Activated naive CD4-positive, alpha-beta T cell treated with anti-CD3 and anti-CD28 coated beads, Interleukin-2, amount 10 ng/mL, durations not matched to agents 7 days and 5 days (primary cell): Measurements from ENCODE around the gene RIMBP3C.
"Not testable (repeated sequence)": the region's sequence is repeated elsewhere in the genome, so short reads cannot be mapped to it uniquely, and the experiment has no call there.

Experiments used
- CTCF ChIA-PET: fragments of 350-600 bp; sonication (Branson Sonifier 250); formaldehyde crosslinking; loops from one replicate; lab custom pipeline; 2021; ENCODE audit warnings: antibody characterized with exemption; lab: Charles Lee
- DNase-seq: peaks from one replicate; pipeline ENCODE4 v3.0.0-alpha.2; 2020
- H3K27ac Mint-ChIP-seq: one replicate; pipeline ENCODE4 v1.8.0; 2021; ENCODE audit warnings: mild to moderate bottlenecking, moderate library complexity, mixed read lengths
- H3K27me3 Mint-ChIP-seq: one replicate; pipeline ENCODE4 v1.8.0; 2021; ENCODE audit warnings: mild to moderate bottlenecking, mixed read lengths
- H3K36me3 Mint-ChIP-seq: one replicate; pipeline ENCODE4 v1.8.0; 2021; ENCODE audit warnings: mixed read lengths
- H3K4me1 Mint-ChIP-seq: one replicate; pipeline ENCODE4 v1.8.0; 2021; ENCODE audit warnings: mixed read lengths
- H3K4me3 Mint-ChIP-seq: one replicate; pipeline ENCODE4 v1.8.0; 2021; ENCODE audit warnings: mild to moderate bottlenecking, moderate library complexity, mixed read lengths
- H3K9me3 Mint-ChIP-seq: one replicate; pipeline ENCODE4 v1.8.0; 2021; ENCODE audit warnings: mixed read lengths

RIMBP3C gene

DNA sequence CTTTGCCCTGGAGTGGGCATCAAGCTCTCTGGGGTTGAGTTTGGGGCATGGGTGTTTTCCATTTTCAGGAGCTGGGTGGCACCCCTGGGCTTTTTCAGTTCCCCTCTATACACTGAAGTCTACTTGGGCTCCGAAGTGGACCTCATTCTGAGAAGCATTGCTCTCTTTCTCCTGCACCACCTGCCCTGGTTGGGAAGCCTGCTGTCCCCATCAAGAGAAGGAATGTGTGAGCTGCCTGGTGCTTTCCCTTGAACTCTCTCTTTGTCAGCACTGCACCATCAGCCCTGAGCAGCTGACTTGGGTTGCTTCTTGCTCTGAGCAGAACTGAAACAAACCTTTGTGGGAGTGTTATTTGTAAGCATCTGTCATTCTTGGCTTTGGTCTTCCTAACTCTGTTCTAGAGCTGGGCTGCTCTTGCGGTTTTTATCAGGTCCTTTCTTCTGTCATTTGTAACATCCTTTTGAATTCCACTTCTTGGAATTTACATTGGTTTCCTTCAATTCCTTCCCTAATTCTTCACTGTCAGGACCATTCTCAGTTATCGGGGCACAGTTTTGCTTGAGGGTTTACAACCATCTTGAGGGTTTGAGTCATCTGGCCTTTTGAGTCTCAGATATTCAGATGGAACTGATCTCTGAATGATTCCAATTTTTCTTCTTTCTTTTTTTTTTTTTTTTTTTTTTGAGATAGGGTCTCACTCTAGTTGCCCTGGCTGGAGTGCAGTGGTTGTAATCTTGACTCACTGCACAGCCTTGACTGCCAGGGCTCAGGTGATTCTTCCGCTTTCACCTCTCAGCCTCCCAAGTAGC lies 36.7 kb upstream of the RIMBP3C start:
- H3K9me3 Mint-ChIP-seq: no peaks in the 10 kb centered on the region
- no peak overlapping the region for H3K4me3 Mint-ChIP-seq
- CTCF ChIA-PET: interaction anchor here (1.0 to 1.4 kb wide), 4 partner anchors 42 to 58 kb away, joined by 3 to 4 read pairs (median 3); partner anchors contain the start of gene YDJC
- peak overlapping the region; percentile 81 for H3K27ac Mint-ChIP-seq
- H3K4me1 Mint-ChIP-seq: peaks cover 35% of the 10 kb centered on the region
- no peaks in the 10 kb centered on the region for H3K27me3 Mint-ChIP-seq
- peaks cover 22% of the 10 kb centered on the region for H3K36me3 Mint-ChIP-seq
- DNase-seq: peak; percentile 58

DNA sequence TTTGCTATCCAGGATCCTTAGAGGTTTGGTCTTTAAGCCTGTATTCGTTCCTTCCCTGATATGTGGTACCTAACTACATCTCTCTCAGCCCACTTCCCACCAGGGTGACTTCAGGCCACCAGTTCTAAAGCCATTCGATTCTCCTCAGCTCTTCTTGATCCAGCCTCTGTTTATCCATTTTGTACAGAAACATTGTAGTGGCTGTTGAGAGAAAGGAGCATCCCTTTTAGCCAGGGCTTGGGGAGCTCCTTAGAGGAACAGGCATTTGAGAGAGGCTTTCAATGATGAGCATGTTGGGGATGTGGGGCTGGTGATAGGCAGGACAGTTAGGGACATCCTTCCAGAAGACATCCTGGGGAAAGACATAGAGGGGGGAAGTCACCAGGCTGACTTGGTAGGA lies 34.1 kb upstream of the RIMBP3C start:
- H3K36me3 Mint-ChIP-seq: peaks cover 12% of the 10 kb centered on the region
- H3K27ac Mint-ChIP-seq: peak overlapping the region; percentile 35
- no peak overlapping the region for H3K4me3 Mint-ChIP-seq
- DNase-seq: no peak
- peaks cover 34% of the 10 kb centered on the region for H3K4me1 Mint-ChIP-seq
- no peaks in the 10 kb centered on the region for H3K9me3 Mint-ChIP-seq
- CTCF ChIA-PET: interaction anchor here (1.2 kb wide), 1 partner anchor 33 kb away, joined by 5 read pairs; no protein-coding TSS in a partner anchor
- H3K27me3 Mint-ChIP-seq: no peaks in the 10 kb centered on the region

DNA sequence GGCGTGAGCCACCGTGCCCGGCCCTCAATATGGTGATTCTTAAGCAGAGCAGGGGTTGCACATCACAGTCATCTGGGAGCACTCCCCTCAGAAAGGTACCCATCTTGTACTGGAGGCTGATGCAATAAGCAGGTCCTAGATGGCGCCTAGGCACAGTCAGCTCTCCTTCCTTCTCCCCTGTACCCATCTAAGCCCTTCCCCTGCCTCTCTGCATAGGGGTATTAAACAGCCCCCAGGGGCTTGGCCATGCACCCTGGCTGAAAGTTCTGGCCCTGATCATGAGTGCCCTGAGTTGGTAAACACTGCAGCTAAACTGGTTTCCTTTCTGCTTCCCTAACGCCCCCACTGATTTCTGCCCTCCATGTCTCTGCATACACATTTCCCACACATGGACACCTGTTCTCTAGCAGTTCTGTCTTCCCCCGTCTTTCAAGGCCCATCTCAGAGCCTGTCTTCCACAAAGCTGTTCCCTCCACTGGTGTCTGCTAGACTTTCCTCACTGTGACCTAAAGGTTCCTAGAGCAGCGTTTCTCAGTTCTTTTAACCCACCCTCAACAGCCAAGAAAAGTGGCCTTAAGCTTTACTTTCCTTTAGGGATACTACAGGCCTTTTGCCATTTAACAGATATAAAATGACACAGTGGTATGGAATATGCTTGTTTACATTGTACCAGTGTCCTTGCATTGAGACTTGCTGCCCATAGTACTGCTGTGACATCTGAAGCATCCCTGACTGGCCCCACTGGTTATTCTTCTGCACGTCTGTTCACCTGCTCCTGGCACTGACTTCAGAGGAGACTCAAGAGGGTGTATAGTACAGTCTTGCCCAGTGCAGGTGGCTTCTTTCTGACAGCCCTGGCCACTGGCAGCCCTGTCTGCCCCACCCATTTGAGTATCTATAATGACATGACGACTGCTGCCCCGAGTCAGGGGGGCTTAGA lies 31.8 kb upstream of the RIMBP3C start:
- Mint-ChIP-seq H3K4me1 (peaks cover 27% of the 10 kb centered on the region), H3K4me3 (no peak overlapping the region), H3K27me3 (no peaks in the 10 kb centered on the region), H3K36me3 (peaks cover 11% of the 10 kb centered on the region), H3K27ac (no peak overlapping the region), H3K9me3 (no peaks in the 10 kb centered on the region)
- CTCF ChIA-PET: interaction anchor here (0.7 kb wide), 1 partner anchor 60 kb away, joined by 3 read pairs; no protein-coding TSS in a partner anchor
- DNase-seq: no peak

DNA sequence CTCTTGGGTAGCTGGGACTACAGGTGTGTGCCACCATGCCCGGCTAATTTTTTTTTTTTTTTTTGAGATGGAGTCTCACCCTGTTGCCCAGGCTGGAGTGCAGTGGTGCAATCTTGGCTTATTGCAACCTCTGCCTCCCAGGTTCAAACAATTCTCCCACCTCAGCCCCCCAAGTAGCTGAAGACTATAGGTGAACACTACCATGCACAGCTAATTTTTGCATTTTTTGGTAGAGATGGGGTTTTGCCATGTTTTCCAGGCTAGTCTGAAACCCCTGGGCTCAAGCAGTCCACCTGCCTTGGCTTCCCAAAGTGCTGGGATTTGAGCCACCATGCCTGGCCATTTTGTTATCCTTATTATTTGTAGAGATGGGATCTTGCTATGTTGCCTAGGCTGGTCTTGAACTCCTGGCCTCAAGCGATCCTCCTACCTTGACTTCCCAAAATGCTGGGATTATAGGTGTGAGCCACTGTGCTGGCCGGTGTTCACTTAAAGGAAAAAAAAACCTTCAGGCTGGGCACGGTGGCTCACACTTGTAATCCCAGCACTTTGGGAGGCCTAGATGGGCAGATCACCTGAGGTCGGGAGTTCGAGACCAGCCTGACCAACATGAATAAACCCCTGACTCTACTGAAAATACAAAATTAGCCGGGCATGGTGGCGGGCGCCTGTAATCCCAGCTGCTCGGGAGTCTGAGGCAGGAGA lies 29.9 kb upstream of the RIMBP3C start:
- H3K27ac Mint-ChIP-seq, H3K9me3 Mint-ChIP-seq, H3K36me3 Mint-ChIP-seq, H3K4me3 Mint-ChIP-seq, H3K27me3 Mint-ChIP-seq, DNase-seq, CTCF ChIA-PET: not testable (repeated sequence)
- peaks cover 19% of the 10 kb centered on the region for H3K4me1 Mint-ChIP-seq

DNA sequence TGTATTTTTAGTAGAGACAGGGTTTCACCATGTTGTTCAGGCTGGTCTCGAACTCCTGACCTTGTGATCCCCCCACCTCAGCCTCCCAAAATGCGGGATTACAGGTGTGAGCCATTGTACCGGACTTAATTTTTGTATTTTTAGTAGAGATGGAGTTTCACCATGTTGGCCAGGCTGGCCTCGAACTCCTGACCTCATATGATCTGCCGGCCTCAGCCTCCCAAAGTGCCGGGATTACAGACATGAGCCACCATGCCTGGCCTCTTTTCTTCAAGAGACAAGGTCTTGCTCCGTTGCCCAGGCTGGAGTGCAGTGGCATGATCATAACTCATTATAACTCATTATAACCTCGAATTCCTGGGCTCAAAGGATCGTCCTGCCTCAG lies 29.4 kb upstream of the RIMBP3C start:
- H3K27me3 Mint-ChIP-seq, DNase-seq, H3K9me3 Mint-ChIP-seq, H3K36me3 Mint-ChIP-seq, CTCF ChIA-PET, H3K4me3 Mint-ChIP-seq, H3K27ac Mint-ChIP-seq: not testable (repeated sequence)
- H3K4me1 Mint-ChIP-seq: peaks cover 20% of the 10 kb centered on the region

DNA sequence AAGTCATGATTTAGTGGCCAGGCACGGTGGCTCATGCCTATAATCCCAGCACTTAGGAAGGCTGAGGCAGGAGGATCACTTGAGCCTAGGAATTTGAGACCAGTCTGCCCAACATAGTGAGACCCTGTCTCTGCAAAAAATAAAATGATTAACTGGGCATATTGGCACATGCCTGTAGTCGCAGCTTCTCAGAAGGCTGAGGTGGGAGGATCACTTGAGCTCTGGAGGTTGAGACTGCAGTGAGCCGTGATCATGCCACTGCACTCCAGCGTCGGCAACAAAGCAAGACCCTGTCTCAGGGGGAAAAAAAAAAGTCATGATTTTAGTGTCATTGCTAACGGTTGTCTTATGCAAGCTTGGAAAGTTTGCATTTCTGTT lies 28.2 kb upstream of the RIMBP3C start:
- Mint-ChIP-seq H3K4me1 (peaks cover 17% of the 10 kb centered on the region), H3K27me3 (no peaks in the 10 kb centered on the region), H3K27ac (no peak overlapping the region), H3K4me3 (no peak overlapping the region), H3K36me3 (peaks cover 8% of the 10 kb centered on the region), H3K9me3 (no peaks in the 10 kb centered on the region)
- DNase-seq: no peak
- CTCF ChIA-PET: interaction anchor here (1.5 kb wide), 1 partner anchor 50 kb away, joined by 5 read pairs; the partner anchor contains the start of gene YDJC

DNA sequence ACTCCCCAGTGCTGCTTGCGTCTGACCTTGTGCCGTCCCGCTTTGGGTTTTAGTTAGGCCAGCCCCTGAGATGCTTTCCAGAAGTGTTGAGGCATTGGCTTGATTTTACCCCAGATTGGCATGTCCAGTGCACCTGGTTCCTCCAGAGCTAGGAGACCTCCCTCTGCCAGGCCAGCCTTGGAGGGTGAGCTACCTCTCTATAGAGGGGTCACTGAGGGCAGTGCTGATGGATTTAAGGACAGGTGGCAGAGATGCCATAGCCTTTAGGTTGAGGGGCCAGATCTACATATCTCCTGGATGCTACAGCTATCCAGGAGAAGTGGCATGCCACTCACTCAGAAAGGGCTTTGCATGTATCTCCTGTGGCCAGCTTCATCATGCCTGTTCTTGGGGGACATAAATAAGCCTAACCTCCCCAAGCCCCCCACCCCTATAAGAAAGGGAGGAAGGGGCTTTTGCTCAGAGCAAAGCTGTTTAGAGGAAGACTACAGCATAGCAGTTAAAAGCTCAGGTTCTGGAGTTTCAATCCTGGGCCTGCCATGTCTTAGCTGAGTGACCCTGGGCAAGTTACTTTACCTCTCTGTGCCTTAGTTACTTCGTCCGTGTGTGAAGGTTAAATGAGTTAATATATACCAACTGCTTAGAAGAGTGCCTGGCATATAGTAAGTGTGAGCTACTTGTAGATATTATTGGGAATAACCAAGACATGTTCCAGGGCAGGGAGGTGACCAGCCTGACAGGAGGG lies 22.7 kb upstream of the RIMBP3C start:
- Mint-ChIP-seq H3K9me3 (no peaks in the 10 kb centered on the region), H3K36me3 (peaks cover 25% of the 10 kb centered on the region), H3K4me1 (peaks cover 59% of the 10 kb centered on the region), H3K27me3 (no peaks in the 10 kb centered on the region), H3K4me3 (no peak overlapping the region), H3K27ac (no peak overlapping the region)
- no peak for DNase-seq
- CTCF ChIA-PET: interaction anchor here (1.2 kb wide), 1 partner anchor 73 kb away, joined by 3 read pairs; no protein-coding TSS in a partner anchor

DNA sequence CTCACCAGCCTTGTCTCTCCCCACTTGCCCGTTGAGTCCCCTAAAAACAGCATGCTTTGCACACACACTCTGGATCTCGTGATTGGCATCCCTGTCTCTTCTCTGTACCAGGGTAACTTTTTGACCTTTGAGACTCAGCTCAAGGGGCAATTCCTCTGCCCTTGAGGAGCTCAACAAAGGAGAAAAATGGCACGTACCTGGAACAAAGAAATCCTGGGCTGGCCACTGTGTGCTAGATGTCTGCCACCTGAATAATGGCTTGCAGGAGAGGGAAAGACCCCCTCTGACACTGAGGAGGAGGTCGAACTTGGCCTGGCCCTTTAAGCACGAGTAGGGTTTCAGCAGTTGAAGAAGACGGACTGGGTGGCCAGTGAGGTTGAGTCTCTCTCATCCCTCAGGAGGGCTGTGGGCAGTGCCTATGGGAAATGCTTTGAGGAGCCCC lies 22.1 kb upstream of the RIMBP3C start:
- Mint-ChIP-seq H3K27ac (no peak overlapping the region), H3K4me1 (peaks cover 63% of the 10 kb centered on the region), H3K27me3 (no peaks in the 10 kb centered on the region), H3K9me3 (no peaks in the 10 kb centered on the region), H3K4me3 (no peak overlapping the region), H3K36me3 (peaks cover 31% of the 10 kb centered on the region)
- CTCF ChIA-PET: interaction anchor here (1.2 kb wide), 1 partner anchor 74 kb away, joined by 3 read pairs; no protein-coding TSS in a partner anchor
- no peak for DNase-seq

DNA sequence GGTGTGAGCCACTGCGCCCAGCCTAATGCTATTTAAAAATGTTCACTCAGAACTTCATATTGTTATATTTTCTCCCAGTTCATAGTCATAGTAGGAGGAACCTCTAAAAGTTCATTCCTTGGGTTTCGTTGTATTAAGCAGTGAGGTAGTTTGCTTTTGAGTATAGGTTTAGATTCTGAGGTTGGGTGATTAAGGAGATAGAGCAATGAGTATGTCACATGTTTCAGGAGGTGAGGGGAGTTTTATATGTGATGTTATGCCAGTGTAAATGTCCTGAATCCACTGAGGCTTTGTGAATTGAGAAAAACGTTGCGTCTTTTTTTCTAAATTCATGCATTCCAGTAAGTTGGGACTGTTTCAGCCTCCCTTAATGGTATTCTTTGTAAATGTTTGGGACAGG lies 20.4 kb upstream of the RIMBP3C start:
- Mint-ChIP-seq H3K27me3 (peaks cover 4% of the 10 kb centered on the region), H3K27ac (peak overlapping the region; percentile 44), H3K4me3 (no peak overlapping the region), H3K36me3 (peaks cover 29% of the 10 kb centered on the region), H3K9me3 (no peaks in the 10 kb centered on the region), H3K4me1 (peaks cover 64% of the 10 kb centered on the region)
- no peak for DNase-seq
- CTCF ChIA-PET: interaction anchor here (1.0 to 1.2 kb wide), 2 partner anchors 58 to 469 kb away, joined by 3 to 7 read pairs; partner anchors contain the start of gene YDJC

DNA sequence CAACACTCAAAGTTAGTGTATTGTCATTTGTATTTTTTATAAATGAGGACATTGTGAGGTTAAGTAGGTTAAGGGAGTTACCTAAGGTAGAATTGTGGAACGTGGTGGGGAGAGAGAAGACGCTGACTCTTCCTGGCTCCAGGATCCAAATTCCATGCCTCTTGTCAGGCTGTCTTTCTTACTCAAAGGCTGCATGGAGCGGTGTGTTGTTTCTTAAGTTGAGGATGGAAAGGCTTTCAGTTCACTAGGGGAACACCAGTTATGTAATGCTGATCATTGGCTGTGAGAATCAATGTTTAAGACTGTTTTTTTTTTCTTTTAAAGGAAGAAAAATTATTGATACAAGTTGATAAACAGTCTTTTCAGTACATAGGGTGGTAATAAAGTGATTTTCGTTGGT lies 19.1 kb upstream of the RIMBP3C start:
- Mint-ChIP-seq H3K36me3 (peaks cover 28% of the 10 kb centered on the region), H3K27ac (peak overlapping the region; percentile 44), H3K4me3 (peak overlapping the region; percentile 93), H3K4me1 (peaks cover 61% of the 10 kb centered on the region), H3K27me3 (peaks cover 9% of the 10 kb centered on the region), H3K9me3 (no peaks in the 10 kb centered on the region)
- CTCF ChIA-PET: no interaction called here
- DNase-seq: no peak

DNA sequence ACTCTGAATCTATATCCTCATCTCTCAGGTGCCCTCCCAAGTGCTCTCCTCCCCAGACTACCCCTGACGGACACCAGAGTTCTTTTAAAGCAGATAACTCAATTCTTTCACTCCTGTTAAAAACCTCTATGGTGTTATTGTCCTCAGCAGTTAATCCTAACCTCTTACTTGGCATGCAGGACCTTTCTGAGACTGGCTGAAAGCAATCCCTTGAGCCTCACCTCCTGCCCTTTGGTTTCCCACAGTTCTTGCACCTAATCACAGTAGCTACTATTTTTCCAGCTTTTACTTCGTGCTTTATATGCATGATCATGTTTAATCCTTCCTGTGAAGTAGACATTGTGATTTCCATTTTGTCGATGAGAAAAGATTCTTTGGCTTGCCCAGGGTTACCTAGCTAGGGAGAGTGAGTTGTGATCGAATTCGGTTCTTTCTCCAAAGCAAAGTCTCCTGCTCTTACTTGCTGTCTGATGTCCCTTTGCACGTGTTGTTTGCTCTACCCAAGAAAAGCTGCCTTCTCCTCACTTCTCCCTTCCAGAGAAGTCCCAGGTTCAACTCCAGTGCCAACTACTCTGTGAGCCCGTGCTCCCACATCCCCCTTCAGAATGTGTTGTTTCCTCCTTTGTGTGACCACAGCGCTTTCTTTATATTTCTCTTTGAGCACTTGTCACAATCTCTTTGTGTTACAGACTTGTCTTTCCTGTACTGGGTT lies 18.4 kb upstream of the RIMBP3C start:
- peaks cover 61% of the 10 kb centered on the region for H3K4me1 Mint-ChIP-seq
- peaks cover 28% of the 10 kb centered on the region for H3K36me3 Mint-ChIP-seq
- H3K27me3 Mint-ChIP-seq: peaks cover 9% of the 10 kb centered on the region
- CTCF ChIA-PET: interaction anchor here (0.9 to 1.7 kb wide), 2 partner anchors 60 to 73 kb away, joined by 4 to 6 read pairs; no protein-coding TSS in a partner anchor
- H3K27ac Mint-ChIP-seq: peak overlapping the region; percentile 89
- peak overlapping the region; percentile 93 for H3K4me3 Mint-ChIP-seq
- no peaks in the 10 kb centered on the region for H3K9me3 Mint-ChIP-seq
- DNase-seq: no peak

DNA sequence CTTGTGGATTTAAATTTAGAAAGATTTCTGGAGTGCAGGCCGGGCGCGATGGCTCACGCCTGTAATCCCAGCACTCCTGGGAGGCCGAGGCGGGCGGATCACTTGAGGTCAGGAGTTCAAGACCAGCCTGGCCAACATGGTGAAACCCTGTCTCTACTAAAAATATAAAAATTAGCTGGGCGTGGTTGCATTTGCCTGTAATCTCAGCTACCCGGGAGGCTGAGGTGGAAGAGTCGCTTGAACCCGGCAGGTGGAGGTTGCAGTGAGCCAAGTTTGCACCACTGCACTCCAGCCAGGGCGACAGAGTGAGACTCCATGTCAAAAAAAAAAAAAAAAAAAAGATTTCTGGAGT lies 17.8 kb upstream of the RIMBP3C start:
- Mint-ChIP-seq H3K36me3 (peaks cover 28% of the 10 kb centered on the region), H3K27ac (peak overlapping the region; percentile 89), H3K4me3 (peak overlapping the region; percentile 93), H3K4me1 (peaks cover 58% of the 10 kb centered on the region)
- H3K9me3 Mint-ChIP-seq, DNase-seq, H3K27me3 Mint-ChIP-seq: not testable (repeated sequence)
- CTCF ChIA-PET: interaction anchor here (0.9 to 1.7 kb wide), 2 partner anchors 60 to 74 kb away, joined by 4 to 6 read pairs; no protein-coding TSS in a partner anchor
